Mucosa of rectum (tissue), 2 donors: ENCODE measurements around the gene ZNF358.

Source experiments
- H3K27ac ChIP-seq, 2 donors: one replicate each; pipeline ENCODE4 v1.7.0; 2013; ENCODE audit warnings: inconsistent platforms in 2 of 2, low read depth in 2 of 2, low read length in 2 of 2
- H3K27me3 ChIP-seq, 2 donors: one replicate each; pipeline ENCODE4 v1.7.0; 2013; ENCODE audit warnings: low read length in 2 of 2; ENCODE audit not compliant: control insufficient read depth in 2 of 2, insufficient read depth in 2 of 2
- H3K36me3 ChIP-seq, 2 donors: one replicate each; pipeline ENCODE4 v1.7.0; 2013; ENCODE audit warnings: low read length in 2 of 2; ENCODE audit not compliant: control insufficient read depth in 2 of 2, insufficient read depth in 2 of 2
- H3K4me1 ChIP-seq, 2 donors: one replicate each; pipeline ENCODE4 v1.7.0; 2013; ENCODE audit warnings: low read length in 2 of 2, mild to moderate bottlenecking in 1 of 2; ENCODE audit not compliant: control insufficient read depth in 2 of 2, insufficient read depth in 2 of 2
- H3K4me3 ChIP-seq, 2 donors: one replicate each; pipeline ENCODE4 v1.7.0; 2013; ENCODE audit warnings: low read length in 2 of 2
- H3K9ac ChIP-seq, 2 donors: one replicate each; pipeline ENCODE4 v1.7.0; 2013; ENCODE audit warnings: low read length in 2 of 2, low read depth in 1 of 2, mild to moderate bottlenecking in 1 of 2
- H3K9me3 ChIP-seq, 2 donors: one replicate each; pipeline ENCODE4 v1.7.0; 2013; ENCODE audit warnings: low read length in 2 of 2; ENCODE audit not compliant: control insufficient read depth in 2 of 2
- donor health status: healthy.
- donor health status: Normal muscosa, but diverticular disease.

The ZNF358 gene

GRCh38 chr19:7488736-7489353 is 27.1 kb upstream of the ZNF358 start, which contains the start of gene PEX11G:
TSS of gene PEX11G (minus strand) at chr19:7489035. CDS start at chr19:7489010, 25 bp downstream.
- H3K27me3 ChIP-seq, result no peaks in the 10 kb centered on the region
- peak within 1 kb of the TSS; percentile 78 to 86 for H3K4me3 ChIP-seq

GRCh38 chr19:7489609-7490044 is 26.3 kb upstream of the ZNF358 start:
- H3K4me1 ChIP-seq, result peaks cover 6 to 12% of the 10 kb centered on the region in 2 donors
- no peaks in the 10 kb centered on the region for H3K9me3 ChIP-seq
- peak overlapping the region; percentile 88 to 93 for H3K27ac ChIP-seq
- peak overlapping the region in 1 of 2 donors; percentile 90 for H3K9ac ChIP-seq
- no peaks in the 10 kb centered on the region for H3K36me3 ChIP-seq
- H3K27me3 ChIP-seq, result no peaks in the 10 kb centered on the region
- H3K4me3 ChIP-seq, result peak overlapping the region; percentile 78 to 86

More at GRCh38 chr19:7488736-7489353, 27.1 kb upstream of the ZNF358 start, which contains the start of gene PEX11G:
- H3K9ac ChIP-seq, result peak within 1 kb of the TSS; percentile 90 to 92
- no peaks in the 10 kb centered on the region for H3K36me3 ChIP-seq
- peaks cover 7 to 15% of the 10 kb centered on the region in 2 donors for H3K4me1 ChIP-seq
- peak within 1 kb of the TSS; percentile 88 to 93 for H3K27ac ChIP-seq
- H3K9me3 ChIP-seq, result no peaks in the 10 kb centered on the region

- H3K27ac ChIP-seq, result peak overlapping the region in 1 of 2 donors; percentile 9
- no peaks in the 10 kb centered on the region for H3K36me3 ChIP-seq
- peaks cover 6 to 12% of the 10 kb centered on the region in 2 donors for H3K4me1 ChIP-seq
- no peaks in the 10 kb centered on the region for H3K9me3 ChIP-seq
- no peaks in the 10 kb centered on the region for H3K27me3 ChIP-seq
- H3K9ac ChIP-seq, result no peak overlapping the region
- no peak overlapping the region for H3K4me3 ChIP-seq
These were observed 23.8 kb upstream of the ZNF358 start for GRCh38 chr19:7492142-7492541.

GRCh38 chr19:7492558-7492957 is 23.3 kb upstream of the ZNF358 start:
- H3K9me3 ChIP-seq, result no peaks in the 10 kb centered on the region
- H3K27ac ChIP-seq, result no peak overlapping the region

GRCh38 chr19:7494416-7495098 is 21.3 kb upstream of the ZNF358 start:
- Histone ChIP-seq H3K4me3 (no peak overlapping the region), H3K4me1 (peaks cover 0 to under 1% of the 10 kb centered on the region in 2 donors), H3K36me3 (no peaks in the 10 kb centered on the region), H3K27me3 (no peaks in the 10 kb centered on the region), H3K9me3 (no peaks in the 10 kb centered on the region), H3K27ac (peak overlapping the region; percentile 54 to 61), H3K9ac (no peak overlapping the region)

More at GRCh38 chr19:7492558-7492957, 23.3 kb upstream of the ZNF358 start:
- Histone ChIP-seq H3K9ac (no peak overlapping the region), H3K4me1 (peaks cover 6 to 12% of the 10 kb centered on the region in 2 donors), H3K4me3 (no peak overlapping the region), H3K27me3 (no peaks in the 10 kb centered on the region), H3K36me3 (no peaks in the 10 kb centered on the region)

DNA sequence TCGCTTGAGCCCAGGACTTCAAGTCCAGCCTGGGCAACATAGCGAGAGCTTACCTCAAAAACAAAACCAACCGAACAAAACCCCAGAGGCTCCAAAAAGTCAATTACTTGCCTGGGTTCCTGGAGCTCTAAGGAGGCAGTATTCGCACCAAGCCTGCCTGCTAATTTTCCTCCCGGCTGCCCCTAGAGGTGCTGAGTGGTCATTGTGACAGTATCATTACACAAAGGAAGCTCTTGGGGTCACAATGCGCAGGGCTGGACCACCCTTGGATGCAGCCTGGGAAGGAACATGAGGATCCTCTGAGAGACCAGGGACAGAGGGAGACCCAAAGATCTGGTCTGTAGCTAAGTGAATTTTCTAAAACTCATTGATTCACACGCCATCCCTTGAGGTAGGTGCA is 18.6 kb upstream of the ZNF358 start:
- Histone ChIP-seq H3K4me1 (peaks cover 0 to 6% of the 10 kb centered on the region in 2 donors), H3K27me3 (no peaks in the 10 kb centered on the region), H3K27ac (no peak overlapping the region), H3K9me3 (no peaks in the 10 kb centered on the region), H3K4me3 (no peak overlapping the region), H3K9ac (no peak overlapping the region), H3K36me3 (no peaks in the 10 kb centered on the region)

GRCh38 chr19:7500811-7501450 is 15.0 kb upstream of the ZNF358 start:
- no peaks in the 10 kb centered on the region for H3K9me3 ChIP-seq
- H3K27me3 ChIP-seq, result no peaks in the 10 kb centered on the region
- no peak overlapping the region for H3K27ac ChIP-seq
- H3K9ac ChIP-seq, result peak overlapping the region in 1 of 2 donors; percentile 5
- peaks cover 5 to 14% of the 10 kb centered on the region in 2 donors for H3K4me1 ChIP-seq
- no peaks in the 10 kb centered on the region for H3K36me3 ChIP-seq
- H3K4me3 ChIP-seq, result peak overlapping the region; percentile 17 to 44

- no peak overlapping the region for H3K4me3 ChIP-seq
- peaks cover 5 to 14% of the 10 kb centered on the region in 2 donors for H3K4me1 ChIP-seq
- no peaks in the 10 kb centered on the region for H3K9me3 ChIP-seq
- no peak overlapping the region for H3K9ac ChIP-seq
- no peaks in the 10 kb centered on the region for H3K36me3 ChIP-seq
- no peaks in the 10 kb centered on the region for H3K27me3 ChIP-seq
- no peak overlapping the region for H3K27ac ChIP-seq
These were observed 13.4 kb upstream of the ZNF358 start for GRCh38 chr19:7502552-7502951.

DNA sequence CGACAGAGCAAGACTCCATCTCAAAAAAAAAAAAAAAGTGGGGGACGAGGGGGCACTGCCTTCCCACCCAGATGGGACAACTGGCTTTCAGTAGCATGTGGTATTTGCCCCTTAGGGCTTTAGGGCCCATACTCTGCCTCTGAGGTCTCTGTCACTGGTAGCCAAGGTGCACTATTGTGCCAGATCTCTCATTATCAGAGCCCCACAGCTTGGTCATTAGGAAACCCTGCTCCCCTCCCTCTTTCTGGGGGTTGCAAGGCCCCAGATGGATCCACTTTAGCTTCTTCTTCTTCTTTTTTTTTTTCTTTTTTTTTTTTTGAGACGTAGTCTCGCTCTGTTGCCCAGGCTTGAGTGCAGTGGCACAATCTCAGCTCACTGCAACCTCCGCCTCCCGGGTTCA is 11.2 kb upstream of the ZNF358 start:
- Histone ChIP-seq H3K4me3 (no peak overlapping the region), H3K9me3 (no peaks in the 10 kb centered on the region), H3K9ac (no peak overlapping the region), H3K36me3 (no peaks in the 10 kb centered on the region), H3K27ac (no peak overlapping the region), H3K4me1 (peaks cover 5 to 14% of the 10 kb centered on the region in 2 donors), H3K27me3 (no peaks in the 10 kb centered on the region)

GRCh38 chr19:7505288-7505681 is 10.6 kb upstream of the ZNF358 start:
- H3K9ac ChIP-seq, result peak overlapping the region; percentile 47 to 51
- no peaks in the 10 kb centered on the region for H3K27me3 ChIP-seq
- peak overlapping the region; percentile 38 to 56 for H3K27ac ChIP-seq
- peak overlapping the region; percentile 25 to 66 for H3K4me3 ChIP-seq
- H3K4me1 ChIP-seq, result peaks cover 5 to 14% of the 10 kb centered on the region in 2 donors
- H3K9me3 ChIP-seq, result no peaks in the 10 kb centered on the region
- no peaks in the 10 kb centered on the region for H3K36me3 ChIP-seq
